ENCODE measurements around the gene FAM50B.

The FAM50B gene

GRCh38 chr6:3892603-3893002 is 43.4 kb downstream of the FAM50B start:
- no peak for DNase-seq (ENCODE audit: low read depth in 1 of 2, low spot score in 1 of 2)

GRCh38 chr6:3893487-3893886 is 44.3 kb downstream of the FAM50B start:
- DNase-seq (ENCODE audit: low read depth in 1 of 2, low spot score in 1 of 2) = no peak

GRCh38 chr6:3893917-3894316 is 44.7 kb downstream of the FAM50B start:
- no peak for DNase-seq (ENCODE audit: low read depth in 1 of 2, low spot score in 1 of 2)

- DNase-seq (ENCODE audit: low read depth in 1 of 2, low spot score in 1 of 2) = no peak
These were observed 45.6 kb downstream of the FAM50B start for GRCh38 chr6:3894590-3895311.

- DNase-seq (ENCODE audit: low read depth in 1 of 2, low spot score in 1 of 2) = no peak
These were observed 46.1 kb downstream of the FAM50B start for GRCh38 chr6:3895312-3895653.

- DNase-seq (ENCODE audit: low read depth in 1 of 2, low spot score in 1 of 2) = no peak
These were observed 46.6 kb downstream of the FAM50B start for GRCh38 chr6:3895805-3896204.

GRCh38 chr6:3898265-3898994 is 49.3 kb downstream of the FAM50B start:
- no peak for DNase-seq (ENCODE audit: low read depth in 1 of 2, low spot score in 1 of 2)

GRCh38 chr6:3899061-3899460 is 49.9 kb downstream of the FAM50B start:
- no peak for DNase-seq (ENCODE audit: low read depth in 1 of 2, low spot score in 1 of 2)

- no peak for DNase-seq (ENCODE audit: low read depth in 1 of 2, low spot score in 1 of 2)
These were observed 50.8 kb downstream of the FAM50B start for GRCh38 chr6:3899970-3900439.

Data from activated CD4-positive, alpha-beta T cell treated with anti-CD3 and anti-CD28 coated beads, Interleukin-2, amount 50 U/mL, for 24 hours (primary cell).